ENCODE measurements around the gene TULP1. TPM values are rescaled to one million over a fixed set of nuclear protein-coding genes. Genes with fewer than 3 reads are reported as not detected.

Gene TULP1
- total RNA-seq, 1 donor from 2014 or later: 0.05 TPM

GRCh38 chr6:35468980-35469750 is 43.5 kb downstream of the TULP1 start:
- DNase-seq (ENCODE audit: low read depth): no peak

- peak; percentile 98 for DNase-seq (ENCODE audit: low read depth)
Measured at GRCh38 chr6:35468181-35468979, 44.3 kb downstream of the TULP1 start, which contains the start of gene RPL10A. Gene RPL10A (plus strand): TSS chr6:35468401. CDS start chr6:35468435, 34 bp downstream.

- no peak for DNase-seq (ENCODE audit: low read depth)
Measured at GRCh38 chr6:35465646-35466045, 47.0 kb downstream of the TULP1 start.

GRCh38 chr6:35463292-35463691 is 49.4 kb downstream of the TULP1 start:
- no peak for DNase-seq (ENCODE audit: low read depth)

GRCh38 chr6:35461270-35461669 is 51.4 kb downstream of the TULP1 start:
- DNase-seq (ENCODE audit: low read depth): no peak

GRCh38 chr6:35457907-35458306 is 54.8 kb downstream of the TULP1 start:
- no peak for DNase-seq (ENCODE audit: low read depth)

- DNase-seq (ENCODE audit: low read depth): no peak
Measured at GRCh38 chr6:35454391-35455110, 58.1 kb downstream of the TULP1 start.

GRCh38 chr6:35453236-35453635 is 59.5 kb downstream of the TULP1 start:
- no peak for DNase-seq (ENCODE audit: low read depth)

GRCh38 chr6:35452183-35453090 is 60.3 kb downstream of the TULP1 start, which contains the start of gene FANCE:
Gene FANCE (plus strand): TSS chr6:35452338. CDS start chr6:35452546, 208 bp downstream.
- peak; percentile 92 for DNase-seq (ENCODE audit: low read depth)

- no peak for DNase-seq (ENCODE audit: low read depth)
Measured at GRCh38 chr6:35451354-35452182, 61.1 kb downstream of the TULP1 start.

- DNase-seq (ENCODE audit: low read depth): peak; percentile 71
Measured at GRCh38 chr6:35449287-35449881, 63.3 kb downstream of the TULP1 start.

GRCh38 chr6:35448191-35448590 is 64.5 kb downstream of the TULP1 start:
- no peak for DNase-seq (ENCODE audit: low read depth)

Small RNAs within 50 kb of the gene (microRNA-seq; reads per million reads assigned to microRNA genes)
- 0.48 reads per million for gene MIR7111

Other genes with a start within 250 kb of the TULP1 start
- 0.31 TPM in 1 of 2 replicates, not detected in the other for gene DEF6, start 215.1 kb downstream of the TULP1 start, total RNA-seq
- gene PPARD, start 170.3 kb downstream of the TULP1 start, total RNA-seq: 9.4 and 20.0 TPM in 2 replicates
- 11.8 and 18.3 TPM in 2 replicates for gene FANCE, start 60.6 kb downstream of the TULP1 start, total RNA-seq
- gene RPL10A, start 44.5 kb downstream of the TULP1 start, total RNA-seq: 794 and 894 TPM in 2 replicates
- gene TEAD3, start 15.8 kb downstream of the TULP1 start, total RNA-seq: 25.5 and 33.2 TPM in 2 replicates
- 10.3 and 13.4 TPM in 2 replicates for gene FKBP5, start 176.0 kb upstream of the TULP1 start, total RNA-seq
- gene ARMC12, start 224.1 kb upstream of the TULP1 start, total RNA-seq: 0.16 and 0.37 TPM in 2 replicates